HCT116 (cell line): ENCODE data around the gene TSPAN11. TPM values are rescaled to one million over a fixed set of nuclear protein-coding genes. Genes with fewer than 3 reads are reported as not detected.

Experiments used
- ATAC-seq: fragments of 200-7000 bp; cut with Tn5 transposase; 2 replicates; pipeline ENCODE4 v1.9.1; 2020; ENCODE audit warnings: mild to moderate bottlenecking, moderate library complexity
- BruUV-seq: library from RNA; stranded (reverse); fragments of 400-500 nt; replicated peaks from 2 replicates; lab custom pipeline; 2021; lab: Mats Ljungman, UMichigan
- CTCF ChIA-PET: fragments of 300-600 bp; sonication (Branson Sonifier 250); formaldehyde crosslinking; loops from one replicate; lab custom pipeline; 2021; ENCODE audit warnings: antibody characterized with exemption; lab: Charles Lee
- POLR2A ChIA-PET: fragments of 300-600, 350-600 bp; sonication (Branson Sonifier 250); formaldehyde crosslinking; loops from one replicate; lab custom pipeline; 2021; ENCODE audit warnings: antibody characterized with exemption; lab: Charles Lee
- RAD21 ChIA-PET, 2 experiments: fragments of 300-600 bp; sonication (Branson Sonifier 250); formaldehyde crosslinking; loops; one replicate each; lab custom pipeline; 2023; ENCODE audit warnings: low total read pairs in 2 of 2; ENCODE audit not compliant: uncharacterized antibody in 2 of 2, unreplicated experiment in 2 of 2, low non-redundant PET in 1 of 2; lab: Charles Lee
- DNase-seq: peaks from one replicate; pipeline ENCODE4 v3.0.0-alpha.2; 2010; ENCODE audit warnings: low read depth, low spot score
- H2AFZ ChIP-seq: fragments of 200-600 bp; shearing (Covaris generic), sonication (generic); 2 replicates; pipeline ENCODE4 v1.6.1; 2017; ENCODE audit warnings: low read depth, mixed run types, mixed read lengths, antibody characterized with exemption, low read length; ENCODE audit not compliant: poor library complexity, severe bottlenecking
- H3K27ac ChIP-seq: 2 replicates; pipeline ENCODE4 v1.5.1; 2012; ENCODE audit warnings: low read depth, low read length
- H3K27me3 ChIP-seq: fragments of 200-600 bp; sonication (generic); 2 replicates; pipeline ENCODE4 v1.6.1; 2016; ENCODE audit warnings: mixed run types, low read length, mixed read lengths; ENCODE audit not compliant: insufficient read depth
- H3K36me3 ChIP-seq, 2 experiments: fragments of 200-500 bp in 1 of 2; fragments of 200-600 bp in 1 of 2; sonication (Bioruptor generic) in 1 of 2; sonication (generic) in 1 of 2; 2 replicates each; pipeline versions ENCODE4 v1.5.1 to v1.6.1; 2014 to 2016; ENCODE audit warnings: low read length in 2 of 2, inconsistent platforms in 1 of 2, mixed read lengths in 1 of 2, mixed run types in 1 of 2; ENCODE audit not compliant: insufficient read depth in 2 of 2, control insufficient read depth in 1 of 2
- H3K4me1 ChIP-seq, 2 experiments: fragments of 200-600 bp in 1 of 2; sonication (generic) in 1 of 2; 2 replicates each; pipeline versions ENCODE4 v1.5.1 to v1.6.1; 2012 to 2017; ENCODE audit warnings: low read length in 2 of 2, inconsistent platforms in 1 of 2, mild to moderate bottlenecking in 1 of 2, mixed read lengths in 1 of 2, mixed run types in 1 of 2, moderate library complexity in 1 of 2; ENCODE audit not compliant: insufficient read depth in 2 of 2, control insufficient read depth in 1 of 2
- H3K4me2 ChIP-seq: fragments of 200-600 bp; sonication (generic); 2 replicates; pipeline ENCODE4 v1.6.1; 2017; ENCODE audit warnings: mixed run types, low read length, mixed read lengths
- H3K4me3 ChIP-seq, 2 experiments: fragments of 200-600 bp in 1 of 2; sonication (generic) in 1 of 2; replicated peaks in 1 of 2; 2 replicates each; pipeline ENCODE4 v1.5.1; 2011 to 2016; ENCODE audit warnings: low read length in 2 of 2, control low read depth in 1 of 2, low read depth in 1 of 2, mild to moderate bottlenecking in 1 of 2, mixed read lengths in 1 of 2, mixed run types in 1 of 2
- H3K79me2 ChIP-seq: fragments of 200-600 bp; sonication (generic); 2 replicates; pipeline ENCODE4 v1.6.1; 2017; ENCODE audit warnings: mild to moderate bottlenecking, mixed run types, low read length, moderate library complexity, mixed read lengths; ENCODE audit not compliant: insufficient read depth
- H3K9ac ChIP-seq: fragments of 200-600 bp; sonication (generic); 2 replicates; pipeline ENCODE4 v1.6.1; 2016; ENCODE audit warnings: low read length, mixed read lengths
- H3K9me2 ChIP-seq: fragments of 200-600 bp; sonication (generic), shearing (Covaris generic); 2 replicates; pipeline ENCODE4 v1.6.1; 2017; ENCODE audit warnings: mixed run types, mild to moderate bottlenecking, moderate library complexity; ENCODE audit not compliant: insufficient read depth
- H3K9me3 ChIP-seq, 2 experiments: fragments of 200-500 bp in 1 of 2; fragments of 200-600 bp in 1 of 2; sonication (Bioruptor generic) in 1 of 2; sonication (generic) in 1 of 2; 2 replicates each; pipeline ENCODE4 v1.6.1; 2014 to 2017; ENCODE audit warnings: low read length in 2 of 2, mixed read lengths in 2 of 2, inconsistent platforms in 1 of 2, low read depth in 1 of 2, mild to moderate bottlenecking in 1 of 2, mixed run types in 1 of 2, moderate library complexity in 1 of 2; ENCODE audit not compliant: control insufficient read depth in 1 of 2, insufficient read depth in 1 of 2
- H4K20me1 ChIP-seq: fragments of 200-600 bp; sonication (generic), shearing (Covaris generic); 2 replicates; pipeline ENCODE4 v1.6.1; 2017; ENCODE audit warnings: mixed run types, mild to moderate bottlenecking, moderate library complexity; ENCODE audit not compliant: insufficient read depth
- ATF3 ChIP-seq: IDR thresholded peaks from 2 replicates; pipeline ENCODE4 v1.6.1; 2012
- CBX3 ChIP-seq: IDR thresholded peaks from 2 replicates; pipeline ENCODE4 v1.6.1; 2012; ENCODE audit warnings: low read depth
- CEBPB ChIP-seq: IDR thresholded peaks from 2 replicates; pipeline ENCODE4 v1.6.1; 2012; ENCODE audit warnings: low read depth
- EGR1 ChIP-seq: IDR thresholded peaks from 2 replicates; pipeline ENCODE4 v1.6.1; 2012; ENCODE audit warnings: low read depth
- ELF1 ChIP-seq: IDR thresholded peaks from 2 replicates; pipeline ENCODE4 v1.6.1; 2012; ENCODE audit warnings: low read depth, borderline replicate concordance
- EZH2 ChIP-seq: fragments of 200-600 bp; sonication (generic); IDR thresholded peaks from 2 replicates; pipeline ENCODE4 v1.6.1; 2017; ENCODE audit warnings: antibody characterized with exemption, mixed run types
- JUND ChIP-seq: IDR thresholded peaks from 2 replicates; pipeline ENCODE4 v1.6.1; 2012
- POLR2AphosphoS5 ChIP-seq: IDR thresholded peaks from 2 replicates; pipeline ENCODE4 v1.6.1; 2011; ENCODE audit warnings: mild to moderate bottlenecking, low read depth, low read length, moderate library complexity
- SP1 ChIP-seq: IDR thresholded peaks from 2 replicates; pipeline ENCODE4 v1.6.1; 2012; ENCODE audit warnings: low read depth
- SRF ChIP-seq: IDR thresholded peaks from 2 replicates; pipeline ENCODE4 v1.6.1; 2012; ENCODE audit warnings: low read depth
- TCF7L2 ChIP-seq: IDR thresholded peaks from 2 replicates; pipeline ENCODE4 v1.7.0; 2011; ENCODE audit warnings: borderline replicate concordance, inconsistent platforms; ENCODE audit not compliant: insufficient read depth, insufficient read length; ENCODE audit errors: extremely low read depth
- YY1 ChIP-seq: IDR thresholded peaks from 2 replicates; pipeline ENCODE4 v1.6.1; 2011; ENCODE audit warnings: low read length, low read depth, moderate library complexity, mild to moderate bottlenecking; ENCODE audit not compliant: insufficient replicate concordance; ENCODE audit errors: extremely low read depth
- ZBTB33 ChIP-seq: IDR thresholded peaks from 2 replicates; pipeline ENCODE4 v1.6.1; 2011; ENCODE audit warnings: mild to moderate bottlenecking, low read length, moderate library complexity; ENCODE audit not compliant: insufficient replicate concordance; ENCODE audit errors: extremely low read depth
- ZFX ChIP-seq: fragments of 450-650 bp; IDR thresholded peaks from 2 replicates; pipeline ENCODE4 v1.6.1; 2017
- ZNF274 ChIP-seq: fragments of 200-500 bp; sonication (Bioruptor generic); IDR thresholded peaks from 2 replicates; pipeline ENCODE4 v1.6.1; 2014; ENCODE audit warnings: mild to moderate bottlenecking, low read depth, low read length, inconsistent platforms
- intact Hi-C: fragments of 100-400 bp; cut with micrococcal nuclease; formaldehyde crosslinking; loops from 2 replicates; pipeline ENCODE4 v1.10.0; 2022
- total RNA-seq: library from RNA; stranded (reverse); gene quantifications from one replicate; pipeline ENCODE4 v1.2.1, GENCODE V29; 2021; ENCODE audit not compliant: unreplicated experiment

Gene TSPAN11
- total RNA-seq, 1 experiment from 2014 or later: not detected

- H3K9me2 ChIP-seq: no peaks in the 10 kb centered on the region
- no peaks in the 10 kb centered on the region for H4K20me1 ChIP-seq
- intact Hi-C loops: no loop called here
- RAD21 ChIA-PET: no interaction called here
- no peaks in the 10 kb centered on the region for H3K4me1 ChIP-seq
- no peak overlapping the region for H3K9ac ChIP-seq
- CTCF ChIA-PET: interaction anchor here (2.8 kb wide), 1 partner anchor 14 kb away, joined by 8 read pairs; no protein-coding TSS in a partner anchor
- H3K36me3 ChIP-seq: no peaks in the 10 kb centered on the region
- no peaks in the 10 kb centered on the region for H3K79me2 ChIP-seq
- H3K27ac ChIP-seq: no peak overlapping the region
- POLR2A ChIA-PET: no interaction called here
- H3K27me3 ChIP-seq: peaks cover 32% of the 10 kb centered on the region; the same call in 1 of the 2 replicates
- ATAC-seq (no peak), DNase-seq (no peak)
- TF ChIP-seq CEBPB (no peak), TCF7L2 (no peak), JUND (no peak), ZBTB33 (no peak), ZFX (no peak), ATF3 (no peak), SP1 (no peak), CBX3 (no peak), EZH2 (no peak), YY1 (no peak), EGR1 (no peak), POLR2AphosphoS5 (no peak), ZNF274 (no peak), SRF (no peak), ELF1 (no peak)
- H3K4me3 ChIP-seq: no peak overlapping the region
- no peak overlapping the region for H3K4me2 ChIP-seq
- no peak overlapping the region for H2AFZ ChIP-seq
- BruUV-seq: no TSS peak
- no peaks in the 10 kb centered on the region for H3K9me3 ChIP-seq
These were observed 45.5 kb downstream of the TSPAN11 start for GRCh38 chr12:30972035-30972434.
